ENCODE results near the gene MEGF6. TPM values are rescaled to one million over a fixed set of nuclear protein-coding genes. Genes with fewer than 3 reads are reported as not detected.

The MEGF6 gene
- total and polyA plus RNA-seq, 2 of the 8 experiments (the other 6 are each of a cell fraction or from before 2014, with no cell fraction given) = 4.1 to 14.8 TPM

GRCh38 chr1:3569436-3569835 lies 41.9 kb downstream of the MEGF6 start:
- Histone ChIP-seq H4K8ac (ENCODE audit: extremely low read depth, insufficient read depth, low read length) (no peak overlapping the region), H2BK5ac (ENCODE audit: low read depth, low read length) (no peak overlapping the region), H3K23ac (ENCODE audit: insufficient read length) (no peak overlapping the region), H4K91ac (replicated peaks; ENCODE audit: insufficient read length, low read length) (no peak overlapping the region), H3K9ac (replicated peaks in 1 of 4; ENCODE audit: extremely low read depth in 1 of 4, low read depth in 3 of 4, low read length in 3 of 4) (no peak overlapping the region), H3K4me3 (ENCODE audit: extremely low read depth in 1 of 4, insufficient read depth in 2 of 4, low read depth in 3 of 4, low read length in 4 of 4) (no peak overlapping the region), H2AK5ac (ENCODE audit: low read depth, low read length) (no peak overlapping the region), H3K4ac (replicated peaks; ENCODE audit: insufficient read length, low read depth, low read length) (no peak overlapping the region), H3K18ac (ENCODE audit: extremely low read depth, low read length) (no peak overlapping the region), H2BK120ac (replicated peaks; ENCODE audit: low read depth, low read length) (no peak overlapping the region), H3K4me1 (replicated peaks in 1 of 4; ENCODE audit: control insufficient read depth in 3 of 4, insufficient read depth in 4 of 4, low read length in 3 of 4) (no peaks in the 10 kb centered on the region), H3K9me3 (ENCODE audit: insufficient read depth in 2 of 2, low read depth in 1 of 2, low read length in 1 of 2) (no peaks in the 10 kb centered on the region), H2BK12ac (ENCODE audit: low read depth, low read length) (no peak overlapping the region), H3K27me3 (replicated peaks in 1 of 4; ENCODE audit: control insufficient read depth in 3 of 4, extremely low read depth in 1 of 4, insufficient read depth in 3 of 4, low read length in 3 of 4) (no peaks in the 10 kb centered on the region), H3K4me2 (ENCODE audit: insufficient read depth in 1 of 2, low read depth in 2 of 2, low read length in 2 of 2) (no peak overlapping the region), H2AFZ (ENCODE audit: low read length) (no peak overlapping the region), H4K5ac (ENCODE audit: insufficient read length, low read depth, low read length) (no peak overlapping the region), H2BK15ac (ENCODE audit: low read length) (no peak overlapping the region), H3K23me2 (ENCODE audit: low read depth, low read length) (no peaks in the 10 kb centered on the region), H3K14ac (ENCODE audit: insufficient read length) (no peak overlapping the region), H4K20me1 (replicated peaks in 1 of 2; ENCODE audit: control insufficient read depth in 1 of 2, insufficient read depth in 2 of 2, low read length in 2 of 2) (peaks cover 0 to 4% of the 10 kb centered on the region in 2 experiments), H3K79me1 (ENCODE audit: low read depth, low read length) (no peaks in the 10 kb centered on the region), H3K27ac (ENCODE audit: low read depth, low read length) (no peak overlapping the region), H3K79me2 (ENCODE audit: control insufficient read depth in 1 of 2, insufficient read depth in 2 of 2, low read length in 2 of 2) (no peaks in the 10 kb centered on the region), H2BK20ac (ENCODE audit: low read length) (no peak overlapping the region), H3K36me3 (ENCODE audit: control insufficient read depth in 2 of 4, insufficient read depth in 4 of 4, low read length in 3 of 4) (no peaks in the 10 kb centered on the region; a peak in 1 of 8 replicates), H3K56ac (replicated peaks; ENCODE audit: insufficient read length, low read depth, low read length) (no peak overlapping the region)
- 91% methylated on average over 6 of the region's 8 CpGs; no CpG with 5 or more reads in 1 of the 2 experiments for WGBS, 2 experiments (ENCODE audit: extremely low coverage in 1 of 2, insufficient coverage in 1 of 2, insufficient read length in 1 of 2, insufficient replicate concordance in 2 of 2, low coverage in 1 of 2, low lambda C conversion rate in 2 of 2, missing lambda C conversion rate in 1 of 2)
- CTCF ChIA-PET (ENCODE audit: partially characterized antibody) = interaction anchor here (1.1 to 7.2 kb wide), 4 partner anchors 22 to 52 kb away, joined by 3 to 148 read pairs (median 4); no protein-coding TSS in a partner anchor
- POLR2A ChIA-PET (ENCODE audit: partially characterized antibody) = no interaction called here
- FAIRE-seq = no peak
- no peak for DNase-seq (ENCODE audit: low read depth in 1 of 2, low spot score in 2 of 2)
- TF ChIP-seq TAF1 (IDR thresholded peaks at IDR 0.05; ENCODE audit: low read depth, low read length) (no peak), BCL11A (IDR thresholded peaks at IDR 0.05; ENCODE audit: low read depth in 2 of 2, low read length in 2 of 2) (no peak), KDM4A (IDR thresholded peaks at IDR 0.05; ENCODE audit: low read depth, low read length, severe bottlenecking) (no peak), HDAC2 (IDR thresholded peaks at IDR 0.05; ENCODE audit: borderline replicate concordance in 1 of 2, low read depth in 2 of 2, low read length in 2 of 2) (no peak), EP300 (IDR thresholded peaks at IDR 0.05; ENCODE audit: borderline replicate concordance in 1 of 2, low read depth in 2 of 2, low read length in 2 of 2) (no peak), ATF2 (IDR thresholded peaks at IDR 0.05; ENCODE audit: low read length) (no peak), RAD21 (IDR thresholded peaks at IDR 0.05 in 1 of 2, conservative IDR thresholded peaks at IDR 0.05 in 1 of 2; ENCODE audit: low read depth in 2 of 2, low read length in 2 of 2) (no peak), GTF2F1 (IDR thresholded peaks at IDR 0.05; ENCODE audit: borderline replicate concordance, low read depth, low read length) (no peak)

Measured in H1 (cell line).